A549 (cell line): ENCODE measurements around the gene C1orf87. TPM values are rescaled to one million over a fixed set of nuclear protein-coding genes. Genes with fewer than 3 reads are reported as not detected.

Source experiments
- ATAC-seq, 2 experiments: fragments of 200-7000 bp in 1 of 2; fragments of >200 bp in 1 of 2; cut with Nextera tagmentation in 1 of 2; cut with Tn5 transposase in 1 of 2; 3 replicates each; pipeline versions ENCODE4 v1.8.0 to v1.9.1; 2018 to 2020; ENCODE audit warnings: mild to moderate bottlenecking in 1 of 2, moderate library complexity in 1 of 2
- CTCF ChIA-PET: fragments of 300-600 bp; sonication (Branson Sonifier 250); formaldehyde crosslinking; extraction: SDS; loops from one replicate; lab custom pipeline; 2021; ENCODE audit warnings: antibody characterized with exemption, inconsistent platforms; lab: Yijun Ruan, JAX
- POLR2A ChIA-PET: fragments of 350-600 bp; formaldehyde crosslinking; extraction: SDS; loops from one replicate; lab custom pipeline; 2021; ENCODE audit warnings: antibody characterized with exemption, inconsistent platforms; lab: Yijun Ruan, JAX
- DNase-seq, 2 experiments: peaks; one replicate each; pipeline versions ENCODE4 v3.0.0 to v3.0.0-alpha.2; 2011 to 2016; ENCODE audit warnings: low read depth in 1 of 2, low spot score in 1 of 2
- FAIRE-seq: peaks from 2 replicates; lab custom pipeline; 2011; peaks lifted over from hg19 to GRCh38; lab: Jason Lieb, UNC
- H3K27ac ChIP-seq, 2 experiments: fragments of >200 bp; sonication (Bioruptor Twin); formaldehyde crosslinking; 3 replicates each; pipeline ENCODE4 v1.5.1; 2016 to 2017
- H3K4me1 ChIP-seq: fragments of >200 bp; sonication (Bioruptor Twin); formaldehyde crosslinking; 3 replicates; pipeline ENCODE4 v1.6.1; 2016
- H3K4me2 ChIP-seq: fragments of >200 bp; sonication (Bioruptor Twin); formaldehyde crosslinking; 3 replicates; pipeline ENCODE4 v1.6.1; 2016
- H3K4me3 ChIP-seq: fragments of >200 bp; sonication (Bioruptor Twin); formaldehyde crosslinking; 3 replicates; pipeline ENCODE4 v1.5.1; 2016
- H3K9me3 ChIP-seq: fragments of >200 bp; sonication (Bioruptor Twin); formaldehyde crosslinking; 3 replicates; pipeline ENCODE4 v1.6.1; 2016
- CBX2 ChIP-seq: fragments of 200-600 bp; sonication (generic); IDR thresholded peaks from 2 replicates; pipeline ENCODE4 v1.6.1; 2016; ENCODE audit warnings: low read depth, mild to moderate bottlenecking, borderline replicate concordance
- CBX8 ChIP-seq: fragments of 200-600 bp; sonication (generic); IDR thresholded peaks from 2 replicates; pipeline ENCODE4 v1.6.1; 2016
- CHD4 ChIP-seq: fragments of 200-600 bp; sonication (generic); IDR thresholded peaks from 2 replicates; pipeline ENCODE4 v1.6.1; 2016; ENCODE audit warnings: antibody characterized with exemption, mild to moderate bottlenecking, borderline replicate concordance
- FOXS1 ChIP-seq: fragments of 250-450 bp; sonication (Bioruptor Pico); IDR thresholded peaks from 2 replicates; pipeline ENCODE4 v1.5.0; 2020; ENCODE audit warnings: mild to moderate bottlenecking, moderate library complexity
- HDAC2 ChIP-seq: fragments of 200-600 bp; sonication (generic); IDR thresholded peaks from 2 replicates; pipeline ENCODE4 v1.6.1; 2016
- HOXB13 ChIP-seq: fragments of 250-450 bp; sonication (Bioruptor Pico); IDR thresholded peaks from 2 replicates; pipeline ENCODE4 v1.5.0; 2020; ENCODE audit warnings: low read depth, mild to moderate bottlenecking, moderate library complexity
- MYC ChIP-seq: IDR thresholded peaks from 2 replicates; pipeline ENCODE4 v1.6.1; 2012; ENCODE audit warnings: mild to moderate bottlenecking, inconsistent platforms, low read length, improper control_type of control experiment, borderline replicate concordance
- NFE2L2 ChIP-seq: fragments of 150-350 bp; conservative IDR thresholded peaks from 2 replicates; pipeline ENCODE4 v1.6.1; 2014; ENCODE audit warnings: low read length
- NPAS2 ChIP-seq: fragments of 250-450 bp; sonication (Bioruptor Pico); IDR thresholded peaks from 2 replicates; pipeline ENCODE4 v1.8.0; 2022; ENCODE audit warnings: mild to moderate bottlenecking, moderate library complexity, borderline replicate concordance
- NR3C1 ChIP-seq: fragments of >200 bp; sonication (Bioruptor Twin); formaldehyde crosslinking; IDR thresholded peaks from 3 replicates; pipeline ENCODE4 v1.6.1; 2017
- RARB ChIP-seq: fragments of 250-450 bp; sonication (Bioruptor Pico); IDR thresholded peaks from 2 replicates; pipeline ENCODE4 v1.8.0; 2021; ENCODE audit warnings: mild to moderate bottlenecking, moderate library complexity
- RCOR1 ChIP-seq: fragments of 150-350 bp; IDR thresholded peaks from 2 replicates; pipeline ENCODE4 v1.6.1; 2014; ENCODE audit warnings: antibody characterized with exemption, low read length, low read depth
- SMC3 ChIP-seq: fragments of >200 bp; sonication (Bioruptor Twin); formaldehyde crosslinking; IDR thresholded peaks from 3 replicates; pipeline ENCODE4 v1.6.1; 2018; ENCODE audit warnings: inconsistent platforms
- SREBF2 ChIP-seq: fragments of 450-650 bp; IDR thresholded peaks from 2 replicates; pipeline ENCODE4 v1.6.1; 2014; ENCODE audit warnings: mild to moderate bottlenecking, moderate library complexity
- ZFP36 ChIP-seq: fragments of 450-650 bp; IDR thresholded peaks from 2 replicates; pipeline ENCODE4 v1.6.1; 2014; ENCODE audit warnings: borderline replicate concordance; ENCODE audit not compliant: partially characterized antibody
- ZNF302 ChIP-seq: fragments of 250-450 bp; sonication (Bioruptor Pico); IDR thresholded peaks from 2 replicates; pipeline ENCODE4 v1.9.0; 2021; ENCODE audit warnings: inconsistent platforms, mild to moderate bottlenecking, moderate library complexity
- ZSCAN20 ChIP-seq: fragments of 250-450 bp; sonication (Bioruptor Pico); IDR thresholded peaks from 2 replicates; pipeline ENCODE4 v1.8.0; 2022; ENCODE audit warnings: mild to moderate bottlenecking, moderate library complexity
- WGBS: methylation state at CpG from one replicate; pipeline ENCODE4 v1.1.6; 2017; ENCODE audit errors: missing lambda C conversion rate; 5-methylcytosine and 5-hydroxymethylcytosine counted together
- polyA minus RNA-seq: library from RNA; depleted of rRNA, polyadenylated mRNA; stranded (reverse); fragments of >200 nt; gene quantifications from 2 replicates; pipeline ENCODE4 v1.2.3, GENCODE V29; 2011; rRNA and poly(A)+ RNA removed
- polyA plus RNA-seq, 4 experiments: library from polyadenylated mRNA; depleted of rRNA in 3 of 4; stranded (reverse); fragments of >200 nt; fragmentation: RNase III in 1 of 4; extraction: RNeasy Plus Mini Kit Qiagen cat#74134 plus additional on column Dnase treatment in 1 of 4; gene quantifications; 2 replicates in 3 of 4; 3 replicates in 1 of 4; pipeline ENCODE4 v1.2.3, GENCODE V29; 2011 to 2017
- TF ChIP-seq, protein P1 (sequence below): fragments of >200 bp; sonication (Bioruptor Twin); formaldehyde crosslinking; IDR thresholded peaks from 2 replicates; pipeline ENCODE4 v1.6.1; 2016
- TF ChIP-seq, protein P2 (sequence below): fragments of 200-600 bp; sonication (generic); IDR thresholded peaks from 2 replicates; pipeline ENCODE4 v1.6.1; 2016; ENCODE audit warnings: antibody characterized with exemption, mild to moderate bottlenecking, moderate library complexity
- TF ChIP-seq, protein P3 (sequence below): fragments of 450-650 bp; IDR thresholded peaks from 2 replicates; pipeline ENCODE4 v1.6.1; 2014; ENCODE audit warnings: antibody characterized with exemption
- TF ChIP-seq, protein P4 (sequence below): IDR thresholded peaks from 2 replicates; pipeline ENCODE4 v1.6.1; 2012; ENCODE audit warnings: low read depth, borderline replicate concordance
- TF ChIP-seq, protein P5 (sequence below): fragments of 150-350 bp; IDR thresholded peaks from 2 replicates; pipeline ENCODE4 v1.6.1; 2014; ENCODE audit warnings: low read depth, mild to moderate bottlenecking, low read length

The C1orf87 gene, protein sequence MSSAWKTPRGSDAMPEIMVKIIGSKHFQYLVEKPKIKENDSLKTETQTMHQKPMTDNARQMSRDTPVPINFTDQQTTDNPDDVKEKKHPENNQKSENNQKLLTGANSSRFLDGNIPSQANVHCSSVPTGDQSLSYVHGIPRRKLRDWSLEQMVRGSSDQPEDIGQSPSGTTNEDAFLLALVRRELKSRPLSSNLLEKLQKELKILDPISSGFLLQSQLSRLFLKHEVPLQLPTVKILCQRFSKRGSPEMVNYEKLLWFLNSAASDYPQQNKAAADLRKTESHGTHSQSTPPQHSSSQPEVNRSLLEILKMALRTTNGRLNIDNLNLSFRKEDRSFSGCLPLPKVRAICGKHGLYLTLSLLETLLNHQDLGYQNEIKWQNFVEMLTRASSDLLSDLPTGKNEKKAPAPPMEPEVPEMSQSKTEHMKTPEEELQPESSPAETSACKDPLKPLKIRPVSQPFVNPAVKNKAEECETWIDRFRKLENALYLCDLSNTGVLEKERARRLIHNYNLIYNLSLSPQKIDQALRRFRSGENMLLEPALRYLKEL
- polyA plus RNA-seq (2011; rRNA removed) (not detected in 2 replicates), polyA plus RNA-seq (2017; fragmentation: RNase III; extraction: RNeasy Plus Mini Kit Qiagen cat#74134 plus additional on column Dnase treatment) (not detected in 3 replicates), polyA minus RNA-seq (not detected in 2 replicates)
- not detected in 2 replicates for polyA plus RNA-seq (2012; cell fraction: cytosol; rRNA removed)
- not detected in 2 replicates for polyA plus RNA-seq (2012; cell fraction: nucleus; rRNA removed)

DNA sequence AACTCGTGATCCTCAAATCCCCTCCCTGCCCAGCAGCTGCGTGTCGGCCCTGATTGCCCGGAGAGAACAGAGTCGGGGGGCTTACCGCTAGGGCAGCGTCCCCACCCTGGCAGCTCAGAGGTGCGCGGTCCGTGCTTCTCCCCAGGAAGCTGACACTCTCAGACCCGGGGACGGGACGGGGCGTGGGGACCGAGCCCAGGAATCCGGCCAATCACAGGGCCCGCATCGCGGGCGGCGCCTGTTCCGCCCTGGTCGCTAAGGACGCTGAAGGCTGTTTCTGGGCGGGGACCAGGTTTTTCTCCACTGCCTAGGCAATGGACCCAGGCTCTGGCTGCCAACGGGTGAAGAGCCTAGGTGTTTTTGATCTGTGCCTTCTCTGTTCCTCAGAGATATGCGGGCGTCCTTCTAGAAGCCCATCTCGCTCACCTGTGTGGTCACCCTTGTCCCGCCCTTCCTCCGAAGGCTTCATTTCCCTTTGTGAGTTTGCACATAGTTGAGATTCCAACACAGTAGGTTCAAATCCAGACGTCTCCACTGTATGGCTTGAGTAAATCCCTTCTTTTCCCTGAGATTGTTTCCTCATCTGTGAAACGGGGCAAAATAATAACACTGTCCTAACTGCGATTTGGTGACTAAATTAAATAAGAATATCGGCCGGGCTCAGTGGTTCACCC, at the start of gene C1orf87:
Gene C1orf87, minus strand, starts transcription at position 166 of the 674 bp plus-strand sequence. CDS start 1,127 bp downstream, outside the sequence.
- TF ChIP-seq RCOR1 (no peak), NFE2L2 (no peak), ZSCAN20 (CRISPR knock-in tag) (no peak), CBX2 (no peak), RARB (CRISPR knock-in tag) (no peak), HOXB13 (CRISPR knock-in tag) (no peak), NR3C1 (no peak), SREBF2 (no peak), SMC3 (no peak), ZFP36 (no peak), ZNF302 (CRISPR knock-in tag) (no peak), CBX8 (no peak)
- TF ChIP-seq, protein P1, sequence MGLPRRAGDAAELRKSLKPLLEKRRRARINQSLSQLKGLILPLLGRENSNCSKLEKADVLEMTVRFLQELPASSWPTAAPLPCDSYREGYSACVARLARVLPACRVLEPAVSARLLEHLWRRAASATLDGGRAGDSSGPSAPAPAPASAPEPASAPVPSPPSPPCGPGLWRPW, result no peak
- TF ChIP-seq, protein P2, sequence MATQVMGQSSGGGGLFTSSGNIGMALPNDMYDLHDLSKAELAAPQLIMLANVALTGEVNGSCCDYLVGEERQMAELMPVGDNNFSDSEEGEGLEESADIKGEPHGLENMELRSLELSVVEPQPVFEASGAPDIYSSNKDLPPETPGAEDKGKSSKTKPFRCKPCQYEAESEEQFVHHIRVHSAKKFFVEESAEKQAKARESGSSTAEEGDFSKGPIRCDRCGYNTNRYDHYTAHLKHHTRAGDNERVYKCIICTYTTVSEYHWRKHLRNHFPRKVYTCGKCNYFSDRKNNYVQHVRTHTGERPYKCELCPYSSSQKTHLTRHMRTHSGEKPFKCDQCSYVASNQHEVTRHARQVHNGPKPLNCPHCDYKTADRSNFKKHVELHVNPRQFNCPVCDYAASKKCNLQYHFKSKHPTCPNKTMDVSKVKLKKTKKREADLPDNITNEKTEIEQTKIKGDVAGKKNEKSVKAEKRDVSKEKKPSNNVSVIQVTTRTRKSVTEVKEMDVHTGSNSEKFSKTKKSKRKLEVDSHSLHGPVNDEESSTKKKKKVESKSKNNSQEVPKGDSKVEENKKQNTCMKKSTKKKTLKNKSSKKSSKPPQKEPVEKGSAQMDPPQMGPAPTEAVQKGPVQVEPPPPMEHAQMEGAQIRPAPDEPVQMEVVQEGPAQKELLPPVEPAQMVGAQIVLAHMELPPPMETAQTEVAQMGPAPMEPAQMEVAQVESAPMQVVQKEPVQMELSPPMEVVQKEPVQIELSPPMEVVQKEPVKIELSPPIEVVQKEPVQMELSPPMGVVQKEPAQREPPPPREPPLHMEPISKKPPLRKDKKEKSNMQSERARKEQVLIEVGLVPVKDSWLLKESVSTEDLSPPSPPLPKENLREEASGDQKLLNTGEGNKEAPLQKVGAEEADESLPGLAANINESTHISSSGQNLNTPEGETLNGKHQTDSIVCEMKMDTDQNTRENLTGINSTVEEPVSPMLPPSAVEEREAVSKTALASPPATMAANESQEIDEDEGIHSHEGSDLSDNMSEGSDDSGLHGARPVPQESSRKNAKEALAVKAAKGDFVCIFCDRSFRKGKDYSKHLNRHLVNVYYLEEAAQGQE, result no peak
- TF ChIP-seq, protein P3, sequence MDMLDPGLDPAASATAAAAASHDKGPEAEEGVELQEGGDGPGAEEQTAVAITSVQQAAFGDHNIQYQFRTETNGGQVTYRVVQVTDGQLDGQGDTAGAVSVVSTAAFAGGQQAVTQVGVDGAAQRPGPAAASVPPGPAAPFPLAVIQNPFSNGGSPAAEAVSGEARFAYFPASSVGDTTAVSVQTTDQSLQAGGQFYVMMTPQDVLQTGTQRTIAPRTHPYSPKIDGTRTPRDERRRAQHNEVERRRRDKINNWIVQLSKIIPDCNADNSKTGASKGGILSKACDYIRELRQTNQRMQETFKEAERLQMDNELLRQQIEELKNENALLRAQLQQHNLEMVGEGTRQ, result no peak
- TF ChIP-seq, protein P4, sequence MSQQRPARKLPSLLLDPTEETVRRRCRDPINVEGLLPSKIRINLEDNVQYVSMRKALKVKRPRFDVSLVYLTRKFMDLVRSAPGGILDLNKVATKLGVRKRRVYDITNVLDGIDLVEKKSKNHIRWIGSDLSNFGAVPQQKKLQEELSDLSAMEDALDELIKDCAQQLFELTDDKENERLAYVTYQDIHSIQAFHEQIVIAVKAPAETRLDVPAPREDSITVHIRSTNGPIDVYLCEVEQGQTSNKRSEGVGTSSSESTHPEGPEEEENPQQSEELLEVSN, result no peak
- ChIA-PET CTCF (no interaction called here), POLR2A (no interaction called here)
- Histone ChIP-seq H3K4me3 (no peak within 1 kb of the TSS), H3K9me3 (no peaks in the 10 kb centered on the region), H3K4me2 (no peak within 1 kb of the TSS), H3K27ac (no peak within 1 kb of the TSS), H3K4me1 (no peaks in the 10 kb centered on the region)
- WGBS, result 40% methylated on average over 10 of the region's 36 CpGs
- FAIRE-seq, result no peak
- no peak for ATAC-seq
- no peak for DNase-seq

DNA sequence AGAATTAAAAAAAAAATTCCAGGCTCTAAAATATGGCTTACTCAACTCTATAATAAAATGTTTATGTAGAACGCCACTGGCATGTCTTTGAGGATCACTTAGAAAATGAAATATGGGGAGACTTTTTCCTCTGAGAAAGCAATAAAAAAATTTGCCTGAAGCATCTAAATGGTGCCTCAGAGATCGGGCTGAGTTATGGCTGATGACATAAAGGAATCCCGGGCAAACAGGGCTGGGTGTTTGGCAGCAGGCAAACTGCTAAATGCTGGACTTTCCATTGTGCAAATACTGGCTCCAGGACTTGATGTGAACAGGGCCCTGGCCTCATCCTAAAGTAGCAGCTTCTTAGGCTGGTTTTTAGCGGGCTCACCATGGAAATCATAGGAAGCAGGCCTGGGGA, 44.5 kb upstream of the C1orf87 start:
- ChIA-PET POLR2A (no interaction called here), CTCF (no interaction called here)
- DNase-seq (no peak), FAIRE-seq (no peak), ATAC-seq (no peak)
- Histone ChIP-seq H3K4me3 (no peak overlapping the region), H3K27ac (no peak overlapping the region), H3K4me2 (no peak overlapping the region), H3K4me1 (no peaks in the 10 kb centered on the region), H3K9me3 (no peaks in the 10 kb centered on the region)
- WGBS, result 3% methylated on average over 4 of the region's 4 CpGs
- TF ChIP-seq, protein P5, sequence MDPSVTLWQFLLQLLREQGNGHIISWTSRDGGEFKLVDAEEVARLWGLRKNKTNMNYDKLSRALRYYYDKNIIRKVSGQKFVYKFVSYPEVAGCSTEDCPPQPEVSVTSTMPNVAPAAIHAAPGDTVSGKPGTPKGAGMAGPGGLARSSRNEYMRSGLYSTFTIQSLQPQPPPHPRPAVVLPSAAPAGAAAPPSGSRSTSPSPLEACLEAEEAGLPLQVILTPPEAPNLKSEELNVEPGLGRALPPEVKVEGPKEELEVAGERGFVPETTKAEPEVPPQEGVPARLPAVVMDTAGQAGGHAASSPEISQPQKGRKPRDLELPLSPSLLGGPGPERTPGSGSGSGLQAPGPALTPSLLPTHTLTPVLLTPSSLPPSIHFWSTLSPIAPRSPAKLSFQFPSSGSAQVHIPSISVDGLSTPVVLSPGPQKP, result no peak
- TF ChIP-seq RCOR1 (no peak), FOXS1 (CRISPR knock-in tag) (no peak), HDAC2 (no peak), NPAS2 (CRISPR knock-in tag) (no peak), CHD4 (no peak), ZFP36 (no peak), MYC (no peak)
- TF ChIP-seq, protein P2, result no peak
- TF ChIP-seq, protein P4, result no peak
